ENCODE data around the gene QRFP.
A peak's percentile ranks its signal among the peaks of the same experiment; 100 is the strongest.

Gene QRFP

GRCh38 chr9:130938652-130939404, 42.2 kb upstream of the QRFP start, which contains the start of gene FIBCD1:
Gene FIBCD1 (minus strand): TSS chr9:130939247. CDS start chr9:130938607, 640 bp downstream.
- Histone ChIP-seq H3K27me3 (replicated peaks; ENCODE audit: control insufficient read depth, insufficient read depth, low read length) (peaks cover 11% of the 10 kb centered on the region), H3K36me3 (ENCODE audit: control insufficient read depth, insufficient read depth, low read length) (no peaks in the 10 kb centered on the region), H3K4me3 (replicated peaks; ENCODE audit: low read depth, low read length) (peak within 1 kb of the TSS; percentile 50)
- peak; percentile 14 for TF ChIP-seq CTCF (IDR thresholded peaks at IDR 0.05; ENCODE audit: insufficient read depth, low read length, poor library complexity, severe bottlenecking)
- DNase-seq (ENCODE audit: extremely low read depth, insufficient read length), result peak; percentile 72

- TF ChIP-seq CTCF (IDR thresholded peaks at IDR 0.05; ENCODE audit: insufficient read depth, low read length, poor library complexity, severe bottlenecking), result no peak
- no peak for DNase-seq (ENCODE audit: extremely low read depth, insufficient read length)
- no peak overlapping the region for H3K4me3 ChIP-seq (replicated peaks; ENCODE audit: low read depth, low read length)
- peaks cover 11% of the 10 kb centered on the region for H3K27me3 ChIP-seq (replicated peaks; ENCODE audit: control insufficient read depth, insufficient read depth, low read length)
- no peaks in the 10 kb centered on the region for H3K36me3 ChIP-seq (ENCODE audit: control insufficient read depth, insufficient read depth, low read length)
Measured at GRCh38 chr9:130938184-130938651, 41.6 kb upstream of the QRFP start.

GRCh38 chr9:130937146-130938076, 40.8 kb upstream of the QRFP start:
- no peaks in the 10 kb centered on the region for H3K36me3 ChIP-seq (ENCODE audit: control insufficient read depth, insufficient read depth, low read length)
- H3K4me3 ChIP-seq (replicated peaks; ENCODE audit: low read depth, low read length), result no peak overlapping the region
- TF ChIP-seq CTCF (IDR thresholded peaks at IDR 0.05; ENCODE audit: insufficient read depth, low read length, poor library complexity, severe bottlenecking), result no peak
- peaks cover 11% of the 10 kb centered on the region for H3K27me3 ChIP-seq (replicated peaks; ENCODE audit: control insufficient read depth, insufficient read depth, low read length)
- no peak for DNase-seq (ENCODE audit: extremely low read depth, insufficient read length)

- no peak for TF ChIP-seq CTCF (IDR thresholded peaks at IDR 0.05; ENCODE audit: insufficient read depth, low read length, poor library complexity, severe bottlenecking)
- Histone ChIP-seq H3K4me3 (replicated peaks; ENCODE audit: low read depth, low read length) (no peak overlapping the region), H3K27me3 (replicated peaks; ENCODE audit: control insufficient read depth, insufficient read depth, low read length) (peaks cover 11% of the 10 kb centered on the region), H3K36me3 (ENCODE audit: control insufficient read depth, insufficient read depth, low read length) (no peaks in the 10 kb centered on the region)
- no peak for DNase-seq (ENCODE audit: extremely low read depth, insufficient read length)
Measured at GRCh38 chr9:130936285-130937117, 39.9 kb upstream of the QRFP start.

- no peak for DNase-seq (ENCODE audit: extremely low read depth, insufficient read length)
- no peak overlapping the region for H3K4me3 ChIP-seq (replicated peaks; ENCODE audit: low read depth, low read length)
- no peak for TF ChIP-seq CTCF (IDR thresholded peaks at IDR 0.05; ENCODE audit: insufficient read depth, low read length, poor library complexity, severe bottlenecking)
- no peaks in the 10 kb centered on the region for H3K36me3 ChIP-seq (ENCODE audit: control insufficient read depth, insufficient read depth, low read length)
- H3K27me3 ChIP-seq (replicated peaks; ENCODE audit: control insufficient read depth, insufficient read depth, low read length), result peaks cover 11% of the 10 kb centered on the region
Measured at GRCh38 chr9:130935648-130936271, 39.1 kb upstream of the QRFP start.
